Upper lobe of right lung (tissue), 1 donor: Measurements from ENCODE around the gene PIAS4. TPM values are rescaled to one million over a fixed set of nuclear protein-coding genes. Genes with fewer than 3 reads are reported as not detected.

ENCODE experiments used
- ATAC-seq: fragments of 200-7000 bp; cut with Tn5 transposase; one replicate; pipeline ENCODE4 v1.9.1; 2020; ENCODE audit warnings: mild to moderate bottlenecking, moderate library complexity
- DNase-seq: peaks from one replicate; pipeline ENCODE4 v3.0.0-alpha.2; 2020
- H3K27ac ChIP-seq: fragments of 200-600 bp; one replicate; pipeline ENCODE4 v1.8.0; 2022
- H3K27me3 ChIP-seq: fragments of 200-600 bp; one replicate; pipeline ENCODE4 v1.8.0; 2022; ENCODE audit warnings: mild to moderate bottlenecking
- H3K36me3 ChIP-seq: fragments of 200-600 bp; one replicate; pipeline ENCODE4 v1.8.0; 2022
- H3K4me1 ChIP-seq: fragments of 200-600 bp; one replicate; pipeline ENCODE4 v1.8.0; 2022
- H3K4me3 ChIP-seq: fragments of 200-600 bp; one replicate; pipeline ENCODE4 v1.8.0; 2022; ENCODE audit warnings: mild to moderate bottlenecking
- H3K9me3 ChIP-seq: fragments of 200-600 bp; one replicate; pipeline ENCODE4 v1.8.0; 2022
- intact Hi-C: fragments of 100-400 bp; cut with DNase I; formaldehyde crosslinking; loops from one replicate; pipeline ENCODE4 v1.11.0; 2022
- total RNA-seq: library from RNA; stranded (reverse); fragmentation: NEBNext Ultra II Directional; extraction: Animal tissue kit (Norgen Biotek cat#: 25700); gene quantifications from one replicate; pipeline ENCODE4 v1.2.1, GENCODE V29; 2021
- TF ChIP-seq, protein P1 (sequence below): fragments of 200-600 bp; IDR thresholded peaks from one replicate; pipeline ENCODE4 v1.8.0; 2022; ENCODE audit warnings: antibody characterized with exemption
- donor health status: DM: no; HTN: yes; CAD: no; lungs with severe emphysema.

The PIAS4 gene
- total RNA-seq, 1 donor from 2014 or later: 25.4 TPM

DNA sequence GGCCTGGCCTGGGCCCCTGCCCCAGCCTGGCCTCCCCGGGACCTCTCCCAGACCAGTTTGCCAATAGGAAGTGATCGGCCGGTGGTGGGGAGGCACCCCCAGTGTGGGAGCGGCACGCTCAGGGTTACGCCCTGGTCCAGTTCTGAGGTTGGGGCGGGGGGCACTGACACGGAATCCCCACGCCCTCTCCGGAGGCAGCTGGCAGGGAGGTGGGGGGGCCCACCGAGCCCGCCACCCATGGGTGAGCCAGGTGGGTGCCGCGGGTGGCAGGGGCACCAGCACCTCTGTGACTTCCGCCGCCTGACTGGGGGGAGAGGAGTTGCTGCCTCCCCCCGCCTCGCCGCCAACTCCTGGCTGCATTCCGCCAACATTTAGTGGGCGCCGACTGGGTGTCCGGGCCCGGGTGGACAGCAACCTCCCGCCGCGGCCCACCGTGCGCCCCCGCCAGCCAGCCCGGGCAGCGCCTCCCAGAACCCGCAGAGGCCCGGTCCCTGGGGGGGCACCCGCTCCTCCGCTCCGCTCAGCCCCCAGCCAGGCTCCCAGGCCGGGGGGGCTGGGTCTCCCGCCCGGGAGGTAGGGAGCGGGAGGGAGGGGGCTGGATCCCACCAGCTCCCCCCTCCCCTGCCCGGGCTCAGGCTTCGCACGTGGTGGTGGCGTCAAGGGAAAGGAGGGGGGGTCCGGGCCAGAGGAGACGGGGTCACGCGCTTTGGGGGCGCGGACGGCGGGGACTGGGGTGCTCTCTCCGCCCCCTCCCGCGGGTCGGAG lies 57.1 kb downstream of the PIAS4 start:
- DNase-seq: peak; percentile 85
- peak overlapping the region; percentile 94 for H3K27ac ChIP-seq

DNA sequence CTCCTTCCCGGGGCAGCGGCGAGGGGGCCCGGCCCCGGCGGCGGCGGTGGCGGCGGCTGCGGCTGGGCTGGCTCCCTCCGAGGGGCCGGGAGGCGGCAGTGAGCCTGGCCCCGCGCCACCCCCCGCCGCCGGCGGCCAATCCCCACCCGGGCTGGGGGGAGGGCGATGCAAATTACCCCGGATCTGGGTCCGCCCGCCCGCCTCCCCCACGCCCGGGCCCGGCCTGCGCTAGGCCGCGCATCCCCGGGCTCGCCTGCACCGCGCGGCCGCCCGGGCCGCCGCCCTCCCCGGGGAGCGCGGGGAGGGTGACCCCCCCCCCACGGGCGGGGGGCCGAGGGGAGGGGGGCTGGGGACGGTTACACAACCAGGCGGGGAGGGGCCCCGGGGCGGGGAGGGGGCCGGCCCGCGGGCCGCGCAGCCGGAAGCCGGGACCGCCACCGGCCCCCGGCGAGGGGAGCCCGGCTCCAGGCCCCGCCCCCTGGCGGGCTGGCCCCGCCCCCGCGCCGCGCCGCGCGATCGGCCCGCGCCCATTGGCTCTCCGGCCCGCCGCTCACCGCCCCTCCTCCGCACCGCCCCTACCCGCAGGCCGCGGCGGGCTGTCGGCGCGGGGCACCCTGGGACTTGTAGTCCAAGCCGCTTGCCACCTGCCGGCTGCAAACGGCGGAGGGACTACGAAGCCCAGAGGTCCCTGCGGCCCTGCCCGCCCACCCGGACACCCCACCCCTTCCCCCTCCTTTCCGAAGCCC lies 58.1 kb downstream of the PIAS4 start:
- Histone ChIP-seq H3K4me3 (peak overlapping the region; percentile 79), H3K27ac (peak overlapping the region; percentile 96), H3K9me3 (no peaks in the 10 kb centered on the region), H3K36me3 (no peaks in the 10 kb centered on the region), H3K4me1 (peaks cover 51% of the 10 kb centered on the region), H3K27me3 (no peaks in the 10 kb centered on the region)
- intact Hi-C loops: no loop called here
- TF ChIP-seq, protein P1, sequence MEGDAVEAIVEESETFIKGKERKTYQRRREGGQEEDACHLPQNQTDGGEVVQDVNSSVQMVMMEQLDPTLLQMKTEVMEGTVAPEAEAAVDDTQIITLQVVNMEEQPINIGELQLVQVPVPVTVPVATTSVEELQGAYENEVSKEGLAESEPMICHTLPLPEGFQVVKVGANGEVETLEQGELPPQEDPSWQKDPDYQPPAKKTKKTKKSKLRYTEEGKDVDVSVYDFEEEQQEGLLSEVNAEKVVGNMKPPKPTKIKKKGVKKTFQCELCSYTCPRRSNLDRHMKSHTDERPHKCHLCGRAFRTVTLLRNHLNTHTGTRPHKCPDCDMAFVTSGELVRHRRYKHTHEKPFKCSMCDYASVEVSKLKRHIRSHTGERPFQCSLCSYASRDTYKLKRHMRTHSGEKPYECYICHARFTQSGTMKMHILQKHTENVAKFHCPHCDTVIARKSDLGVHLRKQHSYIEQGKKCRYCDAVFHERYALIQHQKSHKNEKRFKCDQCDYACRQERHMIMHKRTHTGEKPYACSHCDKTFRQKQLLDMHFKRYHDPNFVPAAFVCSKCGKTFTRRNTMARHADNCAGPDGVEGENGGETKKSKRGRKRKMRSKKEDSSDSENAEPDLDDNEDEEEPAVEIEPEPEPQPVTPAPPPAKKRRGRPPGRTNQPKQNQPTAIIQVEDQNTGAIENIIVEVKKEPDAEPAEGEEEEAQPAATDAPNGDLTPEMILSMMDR: no peak
- DNase-seq: peak; percentile 98
- ATAC-seq: peak; percentile 85

More for the DNA sequence above, 57.1 kb downstream of the PIAS4 start:
- intact Hi-C loops: no loop called here
- ATAC-seq: no peak
- Histone ChIP-seq H3K4me3 (peak overlapping the region; percentile 92), H3K36me3 (no peaks in the 10 kb centered on the region), H3K4me1 (peaks cover 60% of the 10 kb centered on the region), H3K9me3 (no peaks in the 10 kb centered on the region), H3K27me3 (no peaks in the 10 kb centered on the region)
- TF ChIP-seq, protein P1: no peak

DNA sequence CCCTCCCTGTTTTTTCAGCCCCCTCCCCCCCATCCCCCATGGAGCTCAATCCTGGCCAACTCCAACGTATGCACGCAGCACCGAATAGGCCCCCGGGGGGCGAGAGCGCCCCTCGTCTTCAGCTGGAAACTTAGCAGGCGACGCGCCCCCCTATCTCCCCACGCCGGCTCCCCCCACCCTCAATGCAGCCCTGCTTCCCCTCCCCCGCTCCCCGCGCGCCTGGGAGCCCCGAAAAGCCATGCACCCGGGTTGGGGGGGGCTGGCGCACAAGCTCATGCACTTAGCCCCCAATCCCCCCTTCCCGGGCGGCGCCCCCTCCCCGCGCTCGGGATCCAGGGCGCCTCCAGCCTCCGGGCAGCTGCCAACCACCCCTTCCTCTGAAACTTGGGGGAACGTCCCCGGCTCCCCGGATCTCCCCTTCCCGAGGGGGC lies 58.7 kb downstream of the PIAS4 start:
- Histone ChIP-seq H3K36me3 (no peaks in the 10 kb centered on the region), H3K27ac (peak overlapping the region; percentile 96), H3K9me3 (no peaks in the 10 kb centered on the region), H3K27me3 (no peaks in the 10 kb centered on the region), H3K4me1 (peaks cover 45% of the 10 kb centered on the region), H3K4me3 (peak overlapping the region; percentile 79)
- intact Hi-C loops: no loop called here
- TF ChIP-seq, protein P1: no peak
- DNase-seq (peak; percentile 84), ATAC-seq (no peak)

GRCh38 chr19:4066682-4067395 lies 59.3 kb downstream of the PIAS4 start, which contains the start of gene ZBTB7A:
Gene ZBTB7A, minus strand, starts transcription at chr19:4066899. Its CDS starts 11,667 bp downstream, at chr19:4055232.
- H3K4me3 ChIP-seq: peak within 1 kb of the TSS; percentile 79
- H3K27ac ChIP-seq: peak within 1 kb of the TSS; percentile 96
- intact Hi-C loops: no loop called here
- H3K36me3 ChIP-seq: no peaks in the 10 kb centered on the region
- DNase-seq: peak; percentile 92
- peak; percentile 54 for ATAC-seq
- TF ChIP-seq, protein P1: no peak
- H3K4me1 ChIP-seq: peaks cover 39% of the 10 kb centered on the region
- no peaks in the 10 kb centered on the region for H3K27me3 ChIP-seq
- no peaks in the 10 kb centered on the region for H3K9me3 ChIP-seq

DNA sequence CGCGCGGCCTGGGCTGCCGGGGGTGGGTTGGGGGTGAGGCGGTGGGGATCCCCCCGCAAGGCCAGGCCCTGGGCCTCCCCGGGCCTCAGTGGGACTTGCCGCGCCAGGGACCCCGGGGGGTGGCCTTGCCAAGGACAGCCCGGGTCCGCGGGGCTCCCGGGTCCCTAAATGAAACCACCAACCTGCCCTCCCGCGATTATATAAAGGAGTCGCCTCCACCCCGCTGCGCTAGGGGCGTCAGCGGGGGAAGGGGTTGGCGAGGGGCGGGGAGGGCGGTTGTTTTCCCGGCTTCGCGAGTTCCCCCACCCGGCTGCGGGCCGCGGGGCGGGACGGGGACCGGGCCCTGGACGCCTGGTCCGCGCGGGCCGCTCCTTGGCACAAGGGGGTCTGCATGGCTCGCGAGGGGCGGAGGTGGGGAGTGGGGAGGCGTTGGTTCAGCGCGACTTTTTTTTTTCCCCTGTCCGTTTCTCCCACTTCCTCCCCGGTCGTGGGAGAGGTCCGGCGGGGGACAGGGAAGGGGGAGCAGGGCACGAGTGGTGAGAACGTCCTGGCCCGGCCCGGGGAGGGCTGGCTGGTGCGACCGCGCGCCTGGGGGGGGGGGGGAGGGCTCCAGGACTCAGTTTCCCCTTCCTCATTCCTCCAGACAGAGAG lies 60.0 kb downstream of the PIAS4 start:
- H3K27ac ChIP-seq: peak overlapping the region; percentile 96
- ATAC-seq: peak; percentile 0
- TF ChIP-seq, protein P1: no peak
- H3K27me3 ChIP-seq: no peaks in the 10 kb centered on the region
- peaks cover 32% of the 10 kb centered on the region for H3K4me1 ChIP-seq
- intact Hi-C loops: no loop called here
- peak; percentile 80 for DNase-seq
- peak overlapping the region; percentile 79 for H3K4me3 ChIP-seq
- H3K9me3 ChIP-seq: no peaks in the 10 kb centered on the region
- H3K36me3 ChIP-seq: no peaks in the 10 kb centered on the region
